ENCODE data around the gene LSM5. TPM values are rescaled to one million over a fixed set of nuclear protein-coding genes. Genes with fewer than 3 reads are reported as not detected.

Gene LSM5
- total RNA-seq (13.6 and 23.0 TPM in 2 replicates), polyA plus RNA-seq (45.8 and 96.8 TPM in 2 replicates), polyA minus RNA-seq (ENCODE audit: low replicate concordance) (2.4 and 3.3 TPM in 2 replicates)
- polyA plus RNA-seq (2012): 38.3 and 62.4 TPM in 2 replicates

DNA sequence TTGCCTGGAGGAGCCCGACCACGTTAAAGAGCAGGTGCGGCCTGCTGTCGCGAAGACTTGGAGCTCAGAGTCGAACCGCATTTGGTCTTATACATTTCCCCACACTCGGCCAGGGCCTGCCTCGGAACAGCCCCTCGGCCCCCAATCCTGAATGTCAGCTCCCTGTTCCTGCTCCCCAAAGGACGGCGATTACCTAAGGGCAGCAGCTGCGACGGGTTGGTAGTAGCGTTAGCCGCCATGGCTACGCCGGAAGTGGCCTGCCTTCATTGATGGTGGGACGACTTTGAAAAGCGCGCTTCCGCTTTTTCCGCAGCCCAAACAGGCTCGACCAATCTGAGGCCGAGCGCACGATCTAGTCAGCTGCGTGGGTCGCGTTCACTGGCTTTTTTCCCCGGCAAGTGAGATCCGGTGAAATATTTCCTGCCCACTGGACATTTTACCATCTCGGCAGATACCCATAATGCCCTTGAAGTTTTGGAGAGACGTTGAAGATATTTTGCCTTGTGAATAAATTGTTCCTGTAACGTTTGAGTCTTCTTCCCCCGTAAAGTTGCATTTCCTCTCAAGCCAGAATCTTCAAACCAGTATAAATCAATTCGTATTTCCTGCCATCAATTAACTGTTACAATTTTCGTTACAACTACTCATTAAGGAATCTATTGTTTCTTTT lies at the start of gene LSM5:
TSS of gene LSM5 (minus strand) at position 254 of the 670 bp plus-strand sequence. CDS start at position 239, 15 bp downstream.
- Histone ChIP-seq H3K9me3 (ENCODE audit: control insufficient read depth, insufficient read depth, low read depth, low read length) (no peaks in the 10 kb centered on the region), H3K4me1 (ENCODE audit: control insufficient read depth, extremely low read depth, insufficient read depth, low read length) (peaks cover 4% of the 10 kb centered on the region), H3K27ac (ENCODE audit: insufficient read depth, low read length) (peak within 1 kb of the TSS; percentile 83), H3K36me3 (ENCODE audit: control insufficient read depth, insufficient read depth, low read length) (no peaks in the 10 kb centered on the region), H3K9ac (ENCODE audit: insufficient read depth, low read length) (peak within 1 kb of the TSS; percentile 70), H3K4me2 (ENCODE audit: extremely low read depth, insufficient read depth, low read length) (peak within 1 kb of the TSS; percentile 97), H3K27me3 (ENCODE audit: control insufficient read depth, insufficient read depth, low read length) (no peaks in the 10 kb centered on the region), H3K79me2 (ENCODE audit: control insufficient read depth, insufficient read depth, low read length) (peaks cover 13% of the 10 kb centered on the region), H3K4me3 (replicated peaks in 1 of 4; ENCODE audit: control extremely low read depth in 1 of 4, insufficient read depth in 1 of 4, low read depth in 3 of 4, low read length in 4 of 4) (peak within 1 kb of the TSS; percentile 34 to 96 (median 82)), H2AFZ (ENCODE audit: low read length) (peak within 1 kb of the TSS; percentile 89), H4K20me1 (ENCODE audit: control insufficient read depth, extremely low read depth, insufficient read depth, low read length) (no peaks in the 10 kb centered on the region)
- peak; percentile 95 to 96 for DNase-seq (ENCODE audit: low read depth in 2 of 2)
- no peak for TF ChIP-seq EZH2 (IDR thresholded peaks at IDR 0.05; ENCODE audit: low read length, missing control alignments)
- TF ChIP-seq, protein P1, sequence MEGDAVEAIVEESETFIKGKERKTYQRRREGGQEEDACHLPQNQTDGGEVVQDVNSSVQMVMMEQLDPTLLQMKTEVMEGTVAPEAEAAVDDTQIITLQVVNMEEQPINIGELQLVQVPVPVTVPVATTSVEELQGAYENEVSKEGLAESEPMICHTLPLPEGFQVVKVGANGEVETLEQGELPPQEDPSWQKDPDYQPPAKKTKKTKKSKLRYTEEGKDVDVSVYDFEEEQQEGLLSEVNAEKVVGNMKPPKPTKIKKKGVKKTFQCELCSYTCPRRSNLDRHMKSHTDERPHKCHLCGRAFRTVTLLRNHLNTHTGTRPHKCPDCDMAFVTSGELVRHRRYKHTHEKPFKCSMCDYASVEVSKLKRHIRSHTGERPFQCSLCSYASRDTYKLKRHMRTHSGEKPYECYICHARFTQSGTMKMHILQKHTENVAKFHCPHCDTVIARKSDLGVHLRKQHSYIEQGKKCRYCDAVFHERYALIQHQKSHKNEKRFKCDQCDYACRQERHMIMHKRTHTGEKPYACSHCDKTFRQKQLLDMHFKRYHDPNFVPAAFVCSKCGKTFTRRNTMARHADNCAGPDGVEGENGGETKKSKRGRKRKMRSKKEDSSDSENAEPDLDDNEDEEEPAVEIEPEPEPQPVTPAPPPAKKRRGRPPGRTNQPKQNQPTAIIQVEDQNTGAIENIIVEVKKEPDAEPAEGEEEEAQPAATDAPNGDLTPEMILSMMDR (conservative IDR thresholded peaks at IDR 0.05 in 1 of 2, IDR thresholded peaks at IDR 0.05 in 1 of 2; ENCODE audit: low read depth in 1 of 2, low read length in 2 of 2): no peak

DNA sequence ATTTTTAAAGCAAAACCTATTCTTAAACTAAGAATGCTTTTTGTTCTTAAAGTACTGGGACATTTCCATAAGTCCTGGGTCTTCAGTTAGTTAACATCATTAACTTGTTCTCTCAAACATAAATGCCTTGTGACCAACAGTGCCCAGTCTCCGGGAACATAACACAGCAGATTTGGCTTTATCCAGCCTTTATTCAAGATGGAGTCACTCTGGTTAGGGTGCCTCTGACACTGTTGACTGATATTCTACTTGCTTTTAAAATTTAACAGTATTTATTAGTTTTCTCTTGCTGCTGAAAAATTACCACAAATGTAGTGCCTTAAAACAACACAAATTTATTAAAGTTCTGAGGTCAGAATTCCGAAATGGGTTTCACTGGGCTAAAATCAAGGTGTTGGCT lies 49.2 kb upstream of the LSM5 start:
- Histone ChIP-seq H3K4me1 (ENCODE audit: control insufficient read depth, extremely low read depth, insufficient read depth, low read length) (peaks cover 4% of the 10 kb centered on the region), H2AFZ (ENCODE audit: low read length) (no peak overlapping the region), H3K9me3 (ENCODE audit: control insufficient read depth, insufficient read depth, low read depth, low read length) (no peaks in the 10 kb centered on the region), H3K36me3 (ENCODE audit: control insufficient read depth, insufficient read depth, low read length) (no peaks in the 10 kb centered on the region), H4K20me1 (ENCODE audit: control insufficient read depth, extremely low read depth, insufficient read depth, low read length) (no peaks in the 10 kb centered on the region), H3K27ac (ENCODE audit: insufficient read depth, low read length) (no peak overlapping the region), H3K4me3 (replicated peaks in 1 of 4; ENCODE audit: control extremely low read depth in 1 of 4, insufficient read depth in 1 of 4, low read depth in 3 of 4, low read length in 4 of 4) (no peak overlapping the region), H3K27me3 (ENCODE audit: control insufficient read depth, insufficient read depth, low read length) (no peaks in the 10 kb centered on the region), H3K79me2 (ENCODE audit: control insufficient read depth, insufficient read depth, low read length) (peaks cover 20% of the 10 kb centered on the region), H3K9ac (ENCODE audit: insufficient read depth, low read length) (no peak overlapping the region), H3K4me2 (ENCODE audit: extremely low read depth, insufficient read depth, low read length) (no peak overlapping the region)
- no peak for DNase-seq (ENCODE audit: low read depth in 2 of 2)
- TF ChIP-seq EZH2 (IDR thresholded peaks at IDR 0.05; ENCODE audit: low read length, missing control alignments): no peak
- TF ChIP-seq, protein P1 (conservative IDR thresholded peaks at IDR 0.05 in 1 of 2, IDR thresholded peaks at IDR 0.05 in 1 of 2; ENCODE audit: low read depth in 1 of 2, low read length in 2 of 2): no peak

DNA sequence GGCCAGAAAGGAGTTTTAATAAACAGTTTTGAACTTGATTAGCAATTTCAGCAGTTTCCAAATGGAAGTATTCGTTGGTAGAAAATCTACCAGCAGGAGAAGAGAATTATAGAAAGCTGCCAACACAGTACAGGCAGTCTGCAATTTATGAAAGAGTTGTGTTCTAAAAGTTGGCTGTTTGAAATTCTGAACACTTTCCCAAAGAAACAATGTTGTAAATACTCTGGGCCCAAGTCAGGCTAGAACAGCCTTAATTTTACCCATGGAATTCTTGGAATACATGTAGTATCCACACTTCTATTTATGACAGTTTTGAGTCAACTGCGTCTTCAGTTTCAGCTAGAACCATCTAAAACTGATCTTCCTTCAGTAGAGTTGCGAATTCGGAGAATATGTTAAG lies 47.6 kb upstream of the LSM5 start:
- H3K4me2 ChIP-seq (ENCODE audit: extremely low read depth, insufficient read depth, low read length): no peak overlapping the region
- no peak overlapping the region for H3K27ac ChIP-seq (ENCODE audit: insufficient read depth, low read length)
- peaks cover 4% of the 10 kb centered on the region for H3K4me1 ChIP-seq (ENCODE audit: control insufficient read depth, extremely low read depth, insufficient read depth, low read length)
- TF ChIP-seq, protein P1 (conservative IDR thresholded peaks at IDR 0.05 in 1 of 2, IDR thresholded peaks at IDR 0.05 in 1 of 2; ENCODE audit: low read depth in 1 of 2, low read length in 2 of 2): no peak
- no peak for TF ChIP-seq EZH2 (IDR thresholded peaks at IDR 0.05; ENCODE audit: low read length, missing control alignments)
- H3K4me3 ChIP-seq (replicated peaks in 1 of 4; ENCODE audit: control extremely low read depth in 1 of 4, insufficient read depth in 1 of 4, low read depth in 3 of 4, low read length in 4 of 4): no peak overlapping the region
- H3K79me2 ChIP-seq (ENCODE audit: control insufficient read depth, insufficient read depth, low read length): peaks cover 17% of the 10 kb centered on the region
- H3K27me3 ChIP-seq (ENCODE audit: control insufficient read depth, insufficient read depth, low read length): no peaks in the 10 kb centered on the region
- no peaks in the 10 kb centered on the region for H3K9me3 ChIP-seq (ENCODE audit: control insufficient read depth, insufficient read depth, low read depth, low read length)
- H4K20me1 ChIP-seq (ENCODE audit: control insufficient read depth, extremely low read depth, insufficient read depth, low read length): no peaks in the 10 kb centered on the region
- no peak for DNase-seq (ENCODE audit: low read depth in 2 of 2)
- no peaks in the 10 kb centered on the region for H3K36me3 ChIP-seq (ENCODE audit: control insufficient read depth, insufficient read depth, low read length)
- H2AFZ ChIP-seq (ENCODE audit: low read length): no peak overlapping the region
- H3K9ac ChIP-seq (ENCODE audit: insufficient read depth, low read length): no peak overlapping the region

Measured in fibroblast of lung (primary cell).